ENCODE results near the gene BCHE.

The BCHE gene

DNA sequence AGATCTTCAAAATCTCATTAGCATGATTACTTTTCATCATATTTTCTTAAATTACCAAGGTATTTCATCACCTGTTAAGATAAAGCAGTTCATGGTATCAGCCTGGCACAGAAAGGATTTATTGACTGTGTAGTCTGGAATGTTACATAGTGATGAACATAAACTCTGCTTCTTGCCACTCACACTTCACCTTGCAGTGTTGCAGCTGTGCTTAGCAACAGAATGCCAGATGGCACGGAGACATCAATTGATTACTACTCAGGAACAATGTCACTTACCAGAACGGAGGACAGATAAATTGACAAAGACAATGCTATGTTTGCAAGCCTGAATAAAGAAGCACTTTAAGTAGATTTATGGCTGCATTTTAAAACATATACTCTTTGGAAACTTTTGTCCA is 15.0 kb upstream of the BCHE start:
- H3K27me3 ChIP-seq (ENCODE audit: insufficient read depth, low read depth), result no peaks in the 10 kb centered on the region

GRCh38 chr3:165846056-165846455 is 8.8 kb upstream of the BCHE start:
- TF ChIP-seq, protein P1, sequence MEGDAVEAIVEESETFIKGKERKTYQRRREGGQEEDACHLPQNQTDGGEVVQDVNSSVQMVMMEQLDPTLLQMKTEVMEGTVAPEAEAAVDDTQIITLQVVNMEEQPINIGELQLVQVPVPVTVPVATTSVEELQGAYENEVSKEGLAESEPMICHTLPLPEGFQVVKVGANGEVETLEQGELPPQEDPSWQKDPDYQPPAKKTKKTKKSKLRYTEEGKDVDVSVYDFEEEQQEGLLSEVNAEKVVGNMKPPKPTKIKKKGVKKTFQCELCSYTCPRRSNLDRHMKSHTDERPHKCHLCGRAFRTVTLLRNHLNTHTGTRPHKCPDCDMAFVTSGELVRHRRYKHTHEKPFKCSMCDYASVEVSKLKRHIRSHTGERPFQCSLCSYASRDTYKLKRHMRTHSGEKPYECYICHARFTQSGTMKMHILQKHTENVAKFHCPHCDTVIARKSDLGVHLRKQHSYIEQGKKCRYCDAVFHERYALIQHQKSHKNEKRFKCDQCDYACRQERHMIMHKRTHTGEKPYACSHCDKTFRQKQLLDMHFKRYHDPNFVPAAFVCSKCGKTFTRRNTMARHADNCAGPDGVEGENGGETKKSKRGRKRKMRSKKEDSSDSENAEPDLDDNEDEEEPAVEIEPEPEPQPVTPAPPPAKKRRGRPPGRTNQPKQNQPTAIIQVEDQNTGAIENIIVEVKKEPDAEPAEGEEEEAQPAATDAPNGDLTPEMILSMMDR (conservative IDR thresholded peaks at IDR 0.05; ENCODE audit: low read depth, low read length), result no peak
- no peak overlapping the region for H2AFZ ChIP-seq (ENCODE audit: low read depth)
- H3K27me3 ChIP-seq (ENCODE audit: insufficient read depth, low read depth), result no peaks in the 10 kb centered on the region
- no peaks in the 10 kb centered on the region for H3K36me3 ChIP-seq (ENCODE audit: insufficient read depth)
- no peaks in the 10 kb centered on the region for H4K20me1 ChIP-seq (ENCODE audit: insufficient read depth)
- H3K9ac ChIP-seq, result no peak overlapping the region
- no peak overlapping the region for H3K4me2 ChIP-seq
- no peak overlapping the region for H3K27ac ChIP-seq
- H3K4me3 ChIP-seq (IDR thresholded peaks at IDR 0.05; ENCODE audit: insufficient read depth, low read depth, low read length), result no peak overlapping the region
- peaks cover 9% of the 10 kb centered on the region for H3K4me1 ChIP-seq (ENCODE audit: low read depth, poor library complexity, severe bottlenecking)
- H3K79me2 ChIP-seq (ENCODE audit: insufficient read depth, low read depth), result no peaks in the 10 kb centered on the region

More for the DNA sequence above, 15.0 kb upstream of the BCHE start:
- no peaks in the 10 kb centered on the region for H3K4me1 ChIP-seq (ENCODE audit: low read depth, poor library complexity, severe bottlenecking)
- no peaks in the 10 kb centered on the region for H4K20me1 ChIP-seq (ENCODE audit: insufficient read depth)
- no peaks in the 10 kb centered on the region for H3K36me3 ChIP-seq (ENCODE audit: insufficient read depth)
- H3K9ac ChIP-seq, result no peak overlapping the region
- no peak overlapping the region for H3K4me2 ChIP-seq
- TF ChIP-seq, protein P1 (conservative IDR thresholded peaks at IDR 0.05; ENCODE audit: low read depth, low read length), result no peak
- no peak overlapping the region for H2AFZ ChIP-seq (ENCODE audit: low read depth)
- no peak overlapping the region for H3K4me3 ChIP-seq (IDR thresholded peaks at IDR 0.05; ENCODE audit: insufficient read depth, low read depth, low read length)
- H3K79me2 ChIP-seq (ENCODE audit: insufficient read depth, low read depth), result no peaks in the 10 kb centered on the region
- H3K27ac ChIP-seq, result no peak overlapping the region

DNA sequence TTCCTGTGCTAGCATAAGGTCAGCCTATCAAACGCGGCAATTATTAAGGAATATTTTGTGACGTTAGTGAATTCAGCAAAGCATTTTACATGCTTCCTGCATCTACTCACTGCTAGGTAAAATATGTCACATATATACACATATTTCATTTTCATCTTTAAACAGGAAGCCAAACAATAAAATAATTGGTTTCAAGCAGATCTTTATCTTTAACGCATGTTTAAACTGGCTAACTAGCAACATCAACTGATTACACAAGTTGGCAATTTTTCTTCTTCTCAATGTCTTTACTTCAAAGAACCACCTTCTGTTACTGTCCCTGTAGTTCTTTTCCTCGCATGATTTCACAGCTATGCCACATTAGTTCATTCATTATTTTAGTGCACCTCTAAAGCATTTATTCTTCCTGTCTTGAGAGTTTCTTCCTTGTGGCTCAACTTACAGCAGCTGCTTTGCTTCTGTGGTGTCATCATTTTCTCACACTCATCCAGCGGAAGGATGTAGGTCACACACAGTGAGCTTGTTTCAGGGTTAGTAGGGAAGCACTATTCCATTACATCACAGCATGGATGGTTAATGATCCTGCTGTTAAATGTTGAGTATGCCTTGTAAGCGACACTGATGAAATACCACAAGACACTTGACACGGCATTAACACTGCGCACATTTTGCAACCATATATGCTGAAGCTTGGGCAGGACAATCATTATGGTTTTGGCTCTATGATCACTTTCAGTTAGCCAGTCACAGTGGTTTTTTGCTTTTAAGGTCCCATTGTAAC is 2.3 kb upstream of the BCHE start:
- TF ChIP-seq, protein P1 (conservative IDR thresholded peaks at IDR 0.05; ENCODE audit: low read depth, low read length), result no peak
- no peak overlapping the region for H3K4me3 ChIP-seq (IDR thresholded peaks at IDR 0.05; ENCODE audit: insufficient read depth, low read depth, low read length)
- H3K36me3 ChIP-seq (ENCODE audit: insufficient read depth), result no peaks in the 10 kb centered on the region
- H3K79me2 ChIP-seq (ENCODE audit: insufficient read depth, low read depth), result no peaks in the 10 kb centered on the region
- peak overlapping the region; percentile 18; the same call in 1 of the 2 replicates for H3K9ac ChIP-seq
- peak overlapping the region; percentile 21 for H2AFZ ChIP-seq (ENCODE audit: low read depth)
- no peaks in the 10 kb centered on the region for H4K20me1 ChIP-seq (ENCODE audit: insufficient read depth)
- H3K4me1 ChIP-seq (ENCODE audit: low read depth, poor library complexity, severe bottlenecking), result peaks cover 50% of the 10 kb centered on the region
- peak overlapping the region; percentile 72 for H3K27ac ChIP-seq
- no peaks in the 10 kb centered on the region for H3K27me3 ChIP-seq (ENCODE audit: insufficient read depth, low read depth)
- H3K4me2 ChIP-seq, result peak overlapping the region; percentile 26

- no peak overlapping the region for H3K4me3 ChIP-seq (IDR thresholded peaks at IDR 0.05; ENCODE audit: insufficient read depth, low read depth, low read length)
- no peak overlapping the region for H2AFZ ChIP-seq (ENCODE audit: low read depth)
- no peak overlapping the region for H3K9ac ChIP-seq
- H4K20me1 ChIP-seq (ENCODE audit: insufficient read depth), result no peaks in the 10 kb centered on the region
- H3K4me1 ChIP-seq (ENCODE audit: low read depth, poor library complexity, severe bottlenecking), result peaks cover 59% of the 10 kb centered on the region
- TF ChIP-seq, protein P1 (conservative IDR thresholded peaks at IDR 0.05; ENCODE audit: low read depth, low read length), result no peak
- H3K4me2 ChIP-seq, result peak overlapping the region; percentile 14; the same call in 1 of the 2 replicates
- H3K79me2 ChIP-seq (ENCODE audit: insufficient read depth, low read depth), result no peaks in the 10 kb centered on the region
- H3K27ac ChIP-seq, result no peak overlapping the region
- H3K27me3 ChIP-seq (ENCODE audit: insufficient read depth, low read depth), result no peaks in the 10 kb centered on the region
- H3K36me3 ChIP-seq (ENCODE audit: insufficient read depth), result no peaks in the 10 kb centered on the region
These were observed 578 bp upstream of the BCHE start for GRCh38 chr3:165837801-165838200.
